Ishikawa (cell line): ENCODE data around the gene DEFB114.

Experiments
- CEBPB ChIP-seq: IDR thresholded peaks from 2 replicates; pipeline ENCODE4 v1.6.1; 2012
- CREB1 ChIP-seq: IDR thresholded peaks from 2 replicates; pipeline ENCODE4 v1.6.1; 2012; ENCODE audit warnings: low read depth
- EGR1 ChIP-seq: IDR thresholded peaks from 2 replicates; pipeline ENCODE4 v1.6.1; 2012
- EP300 ChIP-seq: IDR thresholded peaks from 2 replicates; pipeline ENCODE4 v1.6.1; 2012; ENCODE audit warnings: borderline replicate concordance
- FOXM1 ChIP-seq: IDR thresholded peaks from 2 replicates; pipeline ENCODE4 v1.6.1; 2012; ENCODE audit warnings: low read depth, borderline replicate concordance
- MAX ChIP-seq: IDR thresholded peaks from 2 replicates; pipeline ENCODE4 v1.6.1; 2012
- NFIC ChIP-seq: IDR thresholded peaks from 2 replicates; pipeline ENCODE4 v1.6.1; 2012
- RAD21 ChIP-seq: IDR thresholded peaks from 2 replicates; pipeline ENCODE4 v1.6.1; 2012; ENCODE audit warnings: low read depth
- REST ChIP-seq: IDR thresholded peaks from 2 replicates; pipeline ENCODE4 v1.6.1; 2012; ENCODE audit warnings: low read depth, mild to moderate bottlenecking
- TAF1 ChIP-seq: IDR thresholded peaks from 2 replicates; pipeline ENCODE4 v1.6.1; 2012; ENCODE audit warnings: low read depth, mild to moderate bottlenecking
- TCF12 ChIP-seq: IDR thresholded peaks from 2 replicates; pipeline ENCODE4 v1.6.1; 2012; ENCODE audit warnings: low read depth
- TEAD4 ChIP-seq: IDR thresholded peaks from 2 replicates; pipeline ENCODE4 v1.6.1; 2012
- USF1 ChIP-seq: IDR thresholded peaks from 2 replicates; pipeline ENCODE4 v1.6.1; 2012
- YY1 ChIP-seq: IDR thresholded peaks from 2 replicates; pipeline ENCODE4 v1.6.1; 2012; ENCODE audit warnings: low read depth
- ZBTB7A ChIP-seq: IDR thresholded peaks from 2 replicates; pipeline ENCODE4 v1.6.1; 2012; ENCODE audit warnings: low read depth

Gene DEFB114

GRCh38 chr6:49915035-49915434, 48.9 kb downstream of the DEFB114 start:
- no peak for TF ChIP-seq REST
- no peak for TF ChIP-seq USF1
- TF ChIP-seq EGR1, result no peak
- no peak for TF ChIP-seq ZBTB7A
- no peak for TF ChIP-seq MAX
- TF ChIP-seq TCF12, result no peak
- no peak for TF ChIP-seq YY1
- TF ChIP-seq CEBPB, result no peak
- no peak for TF ChIP-seq EP300
- no peak for TF ChIP-seq FOXM1
- no peak for TF ChIP-seq TEAD4
- TF ChIP-seq TAF1, result no peak
- no peak for TF ChIP-seq NFIC
- TF ChIP-seq RAD21, result no peak

- TF ChIP-seq CREB1 (no peak), NFIC (no peak), RAD21 (no peak)
Measured at GRCh38 chr6:49913636-49914375, 50.2 kb downstream of the DEFB114 start.

- no peak for TF ChIP-seq YY1
- TF ChIP-seq REST, result no peak
- no peak for TF ChIP-seq TCF12
- TF ChIP-seq NFIC, result no peak
- TF ChIP-seq FOXM1, result no peak
- no peak for TF ChIP-seq USF1
- no peak for TF ChIP-seq CREB1
- TF ChIP-seq TAF1, result no peak
- TF ChIP-seq EP300, result no peak
- TF ChIP-seq RAD21, result no peak
- TF ChIP-seq CEBPB, result no peak
- no peak for TF ChIP-seq EGR1
Measured at GRCh38 chr6:49912196-49912595, 51.8 kb downstream of the DEFB114 start.

GRCh38 chr6:49911252-49911651, 52.7 kb downstream of the DEFB114 start:
- no peak for TF ChIP-seq CREB1
